Testis (tissue), 2 donors: ENCODE results near the gene CAD.

Experiments used
- POLR2A ChIP-seq: fragments of 450-650 bp; IDR thresholded peaks from one replicate; pipeline ENCODE4 v1.6.1; 2017; ENCODE audit warnings: antibody characterized with exemption, mild to moderate bottlenecking, moderate library complexity
- TF ChIP-seq, protein P1 (sequence below), 3 experiments: fragments of 450-650 bp in 2 of 3; fragments of 200-600 bp in 1 of 3; sonication (generic) in 1 of 3; IDR thresholded peaks; one replicate each; pipeline ENCODE4 v1.5.1; 2016 to 2019; ENCODE audit warnings: antibody characterized with exemption in 3 of 3, mild to moderate bottlenecking in 2 of 3, moderate library complexity in 1 of 3

DNA sequence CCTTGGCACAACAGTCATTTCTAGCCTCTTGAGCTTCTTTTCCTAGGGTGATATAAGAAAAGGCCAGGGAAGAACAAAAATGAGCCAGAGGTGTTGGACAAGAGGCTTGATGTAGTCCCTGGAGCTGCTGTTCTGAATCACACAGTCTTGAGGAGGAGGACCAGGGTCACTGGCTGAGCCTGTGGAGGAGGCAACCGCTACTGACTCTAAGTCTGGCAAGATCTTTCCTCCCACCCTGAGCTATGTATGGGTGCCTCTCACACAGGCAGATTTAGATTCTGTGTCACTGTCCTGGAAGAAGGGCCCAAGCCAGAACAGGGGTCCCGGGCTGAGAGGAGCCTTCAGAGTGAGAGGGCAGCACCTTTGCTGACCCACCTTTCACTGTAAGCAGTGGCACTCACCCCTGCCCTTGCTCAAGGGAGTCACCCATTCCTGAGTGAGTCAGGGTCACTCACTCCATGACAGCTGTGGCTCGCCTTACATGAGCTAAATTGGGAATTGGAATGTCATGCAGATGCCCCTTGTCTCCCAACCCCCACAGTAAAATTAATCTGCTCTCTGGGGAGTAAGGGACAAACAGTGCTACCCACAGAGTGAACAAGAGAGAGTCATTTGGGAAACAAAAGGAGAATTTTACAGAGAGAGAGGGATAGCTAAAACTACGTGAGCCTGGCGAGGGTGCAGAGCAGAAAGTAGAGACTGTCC lies 64.8 kb downstream of the CAD start, which contains the start of gene TRIM54:
- TF ChIP-seq, protein P1, sequence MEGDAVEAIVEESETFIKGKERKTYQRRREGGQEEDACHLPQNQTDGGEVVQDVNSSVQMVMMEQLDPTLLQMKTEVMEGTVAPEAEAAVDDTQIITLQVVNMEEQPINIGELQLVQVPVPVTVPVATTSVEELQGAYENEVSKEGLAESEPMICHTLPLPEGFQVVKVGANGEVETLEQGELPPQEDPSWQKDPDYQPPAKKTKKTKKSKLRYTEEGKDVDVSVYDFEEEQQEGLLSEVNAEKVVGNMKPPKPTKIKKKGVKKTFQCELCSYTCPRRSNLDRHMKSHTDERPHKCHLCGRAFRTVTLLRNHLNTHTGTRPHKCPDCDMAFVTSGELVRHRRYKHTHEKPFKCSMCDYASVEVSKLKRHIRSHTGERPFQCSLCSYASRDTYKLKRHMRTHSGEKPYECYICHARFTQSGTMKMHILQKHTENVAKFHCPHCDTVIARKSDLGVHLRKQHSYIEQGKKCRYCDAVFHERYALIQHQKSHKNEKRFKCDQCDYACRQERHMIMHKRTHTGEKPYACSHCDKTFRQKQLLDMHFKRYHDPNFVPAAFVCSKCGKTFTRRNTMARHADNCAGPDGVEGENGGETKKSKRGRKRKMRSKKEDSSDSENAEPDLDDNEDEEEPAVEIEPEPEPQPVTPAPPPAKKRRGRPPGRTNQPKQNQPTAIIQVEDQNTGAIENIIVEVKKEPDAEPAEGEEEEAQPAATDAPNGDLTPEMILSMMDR (IDR thresholded peaks at IDR 0.05): no peak
- no peak for TF ChIP-seq POLR2A
